Measurements from ENCODE around the gene ADAM12.

The ADAM12 gene

GRCh38 chr10:126314863-126315493 lies 73.3 kb downstream of the ADAM12 start:
- no peak for DNase-seq (ENCODE audit: low read depth in 3 of 3)

GRCh38 chr10:126312167-126312566 lies 76.1 kb downstream of the ADAM12 start:
- no peak for DNase-seq (ENCODE audit: low read depth in 3 of 3)

- no peak for DNase-seq (ENCODE audit: low read depth in 3 of 3)
Measured at GRCh38 chr10:126309228-126309883, 78.9 kb downstream of the ADAM12 start.

- DNase-seq (ENCODE audit: low read depth in 3 of 3): no peak
Measured at GRCh38 chr10:126302826-126303665, 85.2 kb downstream of the ADAM12 start.

- DNase-seq (ENCODE audit: low read depth in 3 of 3): no peak
Measured at GRCh38 chr10:126302476-126302756, 85.9 kb downstream of the ADAM12 start.

GRCh38 chr10:126301701-126302475 lies 86.4 kb downstream of the ADAM12 start:
- no peak for DNase-seq (ENCODE audit: low read depth in 3 of 3)

GRCh38 chr10:126294451-126294850 lies 93.8 kb downstream of the ADAM12 start:
- DNase-seq (ENCODE audit: low read depth in 3 of 3): no peak

GRCh38 chr10:126290232-126290631 lies 98.0 kb downstream of the ADAM12 start:
- no peak for DNase-seq (ENCODE audit: low read depth in 3 of 3)

- DNase-seq (ENCODE audit: low read depth in 3 of 3): no peak
Measured at GRCh38 chr10:126288547-126289493, 99.5 kb downstream of the ADAM12 start.

GRCh38 chr10:126286256-126286780 lies 102.0 kb downstream of the ADAM12 start:
- no peak for DNase-seq (ENCODE audit: low read depth in 3 of 3)

- DNase-seq (ENCODE audit: low read depth in 3 of 3): no peak
Measured at GRCh38 chr10:126283307-126283706, 105.0 kb downstream of the ADAM12 start.

- DNase-seq (ENCODE audit: low read depth in 3 of 3): no peak
Measured at GRCh38 chr10:126278851-126279250, 109.4 kb downstream of the ADAM12 start.

GRCh38 chr10:126277181-126277580 lies 111.1 kb downstream of the ADAM12 start:
- no peak for DNase-seq (ENCODE audit: low read depth in 3 of 3)

GRCh38 chr10:126272526-126272925 lies 115.8 kb downstream of the ADAM12 start:
- no peak for DNase-seq (ENCODE audit: low read depth in 3 of 3)

GRCh38 chr10:126270111-126270510 lies 118.2 kb downstream of the ADAM12 start:
- DNase-seq (ENCODE audit: low read depth in 3 of 3): no peak

GRCh38 chr10:126268013-126268920 lies 120.0 kb downstream of the ADAM12 start:
- no peak for DNase-seq (ENCODE audit: low read depth in 3 of 3)

- no peak for DNase-seq (ENCODE audit: low read depth in 3 of 3)
Measured at GRCh38 chr10:126264102-126265018, 123.9 kb downstream of the ADAM12 start.

GRCh38 chr10:126263006-126263676 lies 125.1 kb downstream of the ADAM12 start:
- no peak for DNase-seq (ENCODE audit: low read depth in 3 of 3)
